GM12878 (cell line): ENCODE results near the gene MSL3. TPM values are rescaled to one million over a fixed set of nuclear protein-coding genes. Genes with fewer than 3 reads are reported as not detected.
A peak's percentile ranks its signal among the peaks of the same experiment; 100 is the strongest.

Experiments
- ATF7 ChIP-seq: fragments of 450-650 bp; IDR thresholded peaks from 2 replicates; pipeline ENCODE4 v1.6.1; 2016; ENCODE audit warnings: low read depth, mild to moderate bottlenecking
- BCL11A ChIP-seq: IDR thresholded peaks from 2 replicates; pipeline ENCODE4 v1.6.1; 2011; ENCODE audit warnings: low read depth, low read length
- BRCA1 ChIP-seq: IDR thresholded peaks from 2 replicates; pipeline ENCODE4 v1.6.1; 2011; ENCODE audit warnings: low read depth, low read length, improper control_type of control experiment
- CHD2 ChIP-seq: IDR thresholded peaks from 2 replicates; pipeline ENCODE4 v1.6.1; 2011; ENCODE audit warnings: low read depth, low read length, improper control_type of control experiment, borderline replicate concordance
- FOXK2 ChIP-seq: fragments of 450-650 bp; IDR thresholded peaks from 2 replicates; pipeline ENCODE4 v1.6.1; 2017; ENCODE audit warnings: mild to moderate bottlenecking, moderate library complexity
- FOXM1 ChIP-seq: IDR thresholded peaks from 2 replicates; pipeline ENCODE4 v1.6.1; 2012; ENCODE audit warnings: low read depth, mild to moderate bottlenecking, inconsistent platforms, low read length, moderate library complexity
- GABPA ChIP-seq: IDR thresholded peaks from 2 replicates; pipeline ENCODE4 v1.6.1; 2014; ENCODE audit warnings: antibody characterized with exemption, low read depth, mild to moderate bottlenecking, inconsistent platforms
- GATAD2B ChIP-seq: fragments of 450-650 bp; conservative IDR thresholded peaks from 2 replicates; pipeline ENCODE4 v1.6.1; 2017; ENCODE audit warnings: low read depth, mild to moderate bottlenecking, moderate library complexity
- HCFC1 ChIP-seq: fragments of 150-350 bp; IDR thresholded peaks from 2 replicates; pipeline ENCODE4 v1.6.1; 2014; ENCODE audit warnings: low read length
- HDAC6 ChIP-seq: fragments of 200-600 bp; sonication (generic); IDR thresholded peaks from one replicate; pipeline ENCODE4 v1.8.0; 2017; ENCODE audit warnings: antibody characterized with exemption; ENCODE audit not compliant: unreplicated experiment
- HSF1 ChIP-seq: fragments of 150-350 bp; IDR thresholded peaks from 2 replicates; pipeline ENCODE4 v1.6.1; 2014; ENCODE audit warnings: mild to moderate bottlenecking, low read depth, low read length
- KAT2A ChIP-seq: conservative IDR thresholded peaks from 2 replicates; pipeline ENCODE4 v1.6.1; 2011; ENCODE audit warnings: low read depth, low read length; ENCODE audit not compliant: control insufficient read depth
- KDM1A ChIP-seq: fragments of 200-600 bp; sonication (generic); IDR thresholded peaks from 2 replicates; pipeline ENCODE4 v1.6.1; 2016; ENCODE audit warnings: borderline replicate concordance
- MLLT1 ChIP-seq: fragments of 450-650 bp; IDR thresholded peaks from 2 replicates; pipeline ENCODE4 v1.6.1; 2016; ENCODE audit warnings: mild to moderate bottlenecking
- MTA2 ChIP-seq: fragments of 450-650 bp; IDR thresholded peaks from 2 replicates; pipeline ENCODE4 v1.6.1; 2016; ENCODE audit warnings: low read depth, mild to moderate bottlenecking, moderate library complexity
- MXI1 ChIP-seq: fragments of 150-350 bp; IDR thresholded peaks from 2 replicates; pipeline ENCODE4 v1.6.1; 2011; ENCODE audit warnings: low read depth, mild to moderate bottlenecking, inconsistent platforms, low read length, improper control_type of control experiment
- NFYB ChIP-seq: IDR thresholded peaks from 2 replicates; pipeline ENCODE4 v1.6.1; 2011; ENCODE audit warnings: low read depth, mild to moderate bottlenecking, low read length, improper control_type of control experiment, moderate library complexity; ENCODE audit not compliant: insufficient read depth
- NRF1 ChIP-seq: conservative IDR thresholded peaks from 2 replicates; pipeline ENCODE4 v1.6.1; 2011; ENCODE audit warnings: mild to moderate bottlenecking, low read depth, low read length, improper control_type of control experiment
- RELB ChIP-seq: fragments of 450-650 bp; IDR thresholded peaks from 2 replicates; pipeline ENCODE4 v1.6.1; 2017; ENCODE audit warnings: low read depth, mild to moderate bottlenecking, moderate library complexity
- SMC3 ChIP-seq: IDR thresholded peaks from 2 replicates; pipeline ENCODE4 v1.6.1; 2011; ENCODE audit warnings: low read length, improper control_type of control experiment, borderline replicate concordance
- ZBTB11 ChIP-seq: fragments of 450-650 bp; formaldehyde crosslinking; IDR thresholded peaks from 2 replicates; pipeline ENCODE4 v1.5.0; 2022; ENCODE audit warnings: mild to moderate bottlenecking, missing genetic modification characterization
- ZNF622 ChIP-seq: fragments of 450-650 bp; IDR thresholded peaks from 2 replicates; pipeline ENCODE4 v1.6.1; 2017; ENCODE audit warnings: mild to moderate bottlenecking, inconsistent platforms
- polyA plus RNA-seq, 11 experiments: library from polyadenylated mRNA; depleted of rRNA in 4 of 11; unstranded in 6 of 11; stranded (reverse) in 5 of 11; fragments of >200 nt; fragmentation: Nextera tagmentation in 4 of 11; fragmentation: Illumina TruSeq in 1 of 11; extraction: Ambion mirVana in 4 of 11; extraction: Trizol in 1 of 11; gene quantifications; 1 replicate in 1 of 11; 2 replicates in 10 of 11; pipeline versions ENCODE4 v1.2.1 to v1.2.3, GENCODE V29; 2011 to 2016; ENCODE audit warnings: inconsistent platforms in 2 of 11, missing spikeins in 2 of 11, low read depth in 1 of 11
- total RNA-seq, 4 experiments: library from RNA; depleted of rRNA in 3 of 4; stranded (reverse); fragments of >200 nt in 3 of 4; fragmentation: Illumina TruSeq in 1 of 4; extraction: Trizol in 1 of 4; gene quantifications; 2 replicates each; pipeline versions ENCODE4 v1.2.1 to v1.2.3, GENCODE V29; 2013 to 2021

Gene MSL3
- total and polyA plus RNA-seq, 10 of the 15 experiments (the other 5 are each of a cell fraction or from before 2014, with no cell fraction given): 28.4 to 438 (median 40.7) TPM

DNA sequence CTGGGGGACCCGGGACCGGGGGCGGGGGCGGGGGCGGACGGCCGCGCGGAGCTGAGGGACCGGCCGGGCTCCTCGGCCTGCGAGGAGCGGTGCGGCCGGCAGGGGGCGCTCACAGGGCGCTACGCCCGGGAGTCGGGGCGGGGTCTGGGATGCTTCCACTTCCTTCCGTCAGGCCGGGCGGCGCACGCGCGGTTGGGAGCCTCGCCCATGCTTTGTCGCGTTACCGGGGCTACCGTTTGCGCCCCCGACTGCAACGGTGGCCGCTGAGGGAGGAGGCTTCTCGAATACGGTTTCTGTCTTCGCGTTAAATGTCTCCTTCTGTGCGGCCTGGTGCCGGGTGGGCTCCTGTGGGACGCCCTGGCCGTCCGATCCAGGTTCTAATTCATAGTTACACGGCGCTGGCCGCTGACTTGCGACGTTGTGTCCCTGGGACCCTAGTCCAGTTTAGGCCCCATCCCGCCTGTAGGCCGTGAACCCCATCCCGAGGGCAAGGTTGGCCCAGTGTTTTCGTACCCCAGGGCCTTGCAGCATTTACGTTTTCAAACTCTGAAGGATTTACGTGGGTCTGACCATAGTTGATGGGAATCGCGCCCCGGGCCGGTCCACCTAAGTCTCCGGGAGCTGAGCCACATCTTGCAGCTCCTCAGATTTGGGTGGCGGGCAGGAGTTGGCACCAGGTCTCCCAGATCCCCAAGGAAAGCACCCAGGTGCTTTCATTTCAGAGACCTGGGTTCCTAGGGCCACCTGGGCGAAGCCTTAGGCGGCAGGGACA lies 549 bp downstream of the MSL3 start (continued):
- TF ChIP-seq NFYB (no peak), MXI1 (peak; percentile 80; the same call in 1 of the 2 replicates), BCL11A (no peak), SMC3 (peak; percentile 19; the same call in 1 of the 2 replicates), KDM1A (no peak), BRCA1 (no peak), ZNF622 (no peak), MTA2 (no peak), GABPA (no peak), HCFC1 (no peak), CHD2 (no peak), HSF1 (no peak), HDAC6 (no peak), KAT2A (no peak), RELB (no peak), NRF1 (peak; percentile 40), FOXK2 (no peak), ATF7 (no peak), GATAD2B (no peak; the same call in 1 of the 2 replicates), FOXM1 (no peak), MLLT1 (peak; percentile 46; the same call in 1 of the 2 replicates), ZBTB11 (CRISPR knock-in tag) (no peak)
